HEK293 (cell line): ENCODE data around the gene NR4A3.

Experiments used
- CTCF ChIP-seq: fragments of 450-650 bp; formaldehyde crosslinking; IDR thresholded peaks from 2 replicates; pipeline ENCODE4 v1.5.1; 2016; ENCODE audit warnings: missing biosample characterization, missing genetic modification characterization
- ZNF2 ChIP-seq: fragments of 450-650 bp; formaldehyde crosslinking; IDR thresholded peaks from 2 replicates; pipeline ENCODE4 v1.5.1; 2016; ENCODE audit warnings: missing biosample characterization, missing genetic modification characterization
- ZNF423 ChIP-seq: fragments of 450-650 bp; formaldehyde crosslinking; IDR thresholded peaks from 2 replicates; pipeline ENCODE4 v1.5.1; 2016; ENCODE audit warnings: missing biosample characterization, missing genetic modification characterization
- ZNF514 ChIP-seq: fragments of 450-650 bp; formaldehyde crosslinking; IDR thresholded peaks from 2 replicates; pipeline ENCODE4 v1.5.1; 2016; ENCODE audit warnings: missing biosample characterization, missing genetic modification characterization
- TF ChIP-seq, protein P1 (sequence below): fragments of 450-650 bp; formaldehyde crosslinking; IDR thresholded peaks from 2 replicates; pipeline ENCODE4 v1.5.1; 2016; ENCODE audit warnings: missing biosample characterization, missing genetic modification characterization, low read depth

DNA sequence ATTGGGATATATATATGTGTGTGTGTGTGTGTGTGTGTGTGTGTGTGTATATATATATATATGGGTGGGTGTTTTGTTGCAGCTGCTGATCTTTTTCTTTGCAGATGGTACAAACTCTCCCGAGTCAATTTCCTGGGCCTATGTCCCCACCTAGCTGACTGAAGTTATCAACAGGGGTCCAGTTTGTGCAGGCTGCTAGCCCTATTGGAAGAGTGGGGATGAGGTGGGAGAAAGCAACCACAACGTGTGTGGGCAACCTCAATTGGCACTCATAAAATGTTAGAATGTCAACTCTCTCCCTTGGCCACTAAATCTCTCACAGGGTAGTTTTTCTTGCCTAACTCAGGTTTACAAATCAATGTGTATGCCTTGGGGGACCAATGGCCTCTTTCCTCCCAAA lies 5.6 kb downstream of the NR4A3 start:
- no peak for TF ChIP-seq CTCF
- TF ChIP-seq, protein P1, sequence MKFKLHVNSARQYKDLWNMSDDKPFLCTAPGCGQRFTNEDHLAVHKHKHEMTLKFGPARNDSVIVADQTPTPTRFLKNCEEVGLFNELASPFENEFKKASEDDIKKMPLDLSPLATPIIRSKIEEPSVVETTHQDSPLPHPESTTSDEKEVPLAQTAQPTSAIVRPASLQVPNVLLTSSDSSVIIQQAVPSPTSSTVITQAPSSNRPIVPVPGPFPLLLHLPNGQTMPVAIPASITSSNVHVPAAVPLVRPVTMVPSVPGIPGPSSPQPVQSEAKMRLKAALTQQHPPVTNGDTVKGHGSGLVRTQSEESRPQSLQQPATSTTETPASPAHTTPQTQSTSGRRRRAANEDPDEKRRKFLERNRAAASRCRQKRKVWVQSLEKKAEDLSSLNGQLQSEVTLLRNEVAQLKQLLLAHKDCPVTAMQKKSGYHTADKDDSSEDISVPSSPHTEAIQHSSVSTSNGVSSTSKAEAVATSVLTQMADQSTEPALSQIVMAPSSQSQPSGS: no peak
- TF ChIP-seq ZNF514 (tag by site-specific recombination): no peak
- no peak for TF ChIP-seq ZNF2
- no peak for TF ChIP-seq ZNF423 (tag by site-specific recombination)
